BLaER1 (cell line): Measurements from ENCODE around the gene UBE2U.

ENCODE experiments used
- H3K27ac ChIP-seq: shearing (Covaris generic); formaldehyde crosslinking; 2 replicates; pipeline ENCODE4 v1.8.1; 2022
- H3K27me3 ChIP-seq: shearing (Covaris generic); formaldehyde crosslinking; 2 replicates; pipeline ENCODE4 v1.8.1; 2022
- H3K36me3 ChIP-seq: shearing (Covaris generic); formaldehyde crosslinking; 2 replicates; pipeline ENCODE4 v1.8.1; 2022
- H3K4me1 ChIP-seq: shearing (Covaris generic); formaldehyde crosslinking; 2 replicates; pipeline ENCODE4 v1.8.1; 2022
- H3K4me2 ChIP-seq: shearing (Covaris generic); formaldehyde crosslinking; 2 replicates; pipeline ENCODE4 v1.8.1; 2022
- H3K4me3 ChIP-seq: shearing (Covaris generic); formaldehyde crosslinking; 2 replicates; pipeline ENCODE4 v1.8.1; 2022
- H3K9ac ChIP-seq: shearing (Covaris generic); formaldehyde crosslinking; 2 replicates; pipeline ENCODE4 v1.8.1; 2022
- H3K9me3 ChIP-seq: shearing (Covaris generic); formaldehyde crosslinking; 2 replicates; pipeline ENCODE4 v1.8.1; 2022
- H4K20me1 ChIP-seq: shearing (Covaris generic); formaldehyde crosslinking; 2 replicates; pipeline ENCODE4 v1.8.1; 2022
- Cebpa-rat ChIP-seq: shearing (Covaris generic); IDR thresholded peaks from 2 replicates; pipeline ENCODE4 v1.8.1; 2022

Gene UBE2U

GRCh38 chr1:64302194-64302593, 98.8 kb downstream of the UBE2U start:
- H3K4me1 ChIP-seq, result peaks cover 2% of the 10 kb centered on the region
- no peaks in the 10 kb centered on the region for H4K20me1 ChIP-seq
- no peaks in the 10 kb centered on the region for H3K36me3 ChIP-seq
- H3K9ac ChIP-seq, result no peak overlapping the region
- H3K27ac ChIP-seq, result no peak overlapping the region
- no peaks in the 10 kb centered on the region for H3K27me3 ChIP-seq
- H3K4me3 ChIP-seq, result no peak overlapping the region
- H3K9me3 ChIP-seq, result peaks cover 19% of the 10 kb centered on the region
- H3K4me2 ChIP-seq, result no peak overlapping the region
- TF ChIP-seq Cebpa-rat, result no peak

- Histone ChIP-seq H3K9me3 (peaks cover 11% of the 10 kb centered on the region), H3K4me1 (no peaks in the 10 kb centered on the region), H3K4me2 (no peak overlapping the region), H4K20me1 (no peaks in the 10 kb centered on the region), H3K9ac (no peak overlapping the region), H3K4me3 (no peak overlapping the region), H3K36me3 (no peaks in the 10 kb centered on the region), H3K27ac (no peak overlapping the region), H3K27me3 (no peaks in the 10 kb centered on the region)
- TF ChIP-seq Cebpa-rat, result no peak
Observed at GRCh38 chr1:64302971-64303370, 99.5 kb downstream of the UBE2U start.

GRCh38 chr1:64304823-64305222, 101.4 kb downstream of the UBE2U start:
- TF ChIP-seq Cebpa-rat, result no peak
- Histone ChIP-seq H3K27me3 (no peaks in the 10 kb centered on the region), H3K9me3 (no peaks in the 10 kb centered on the region), H3K4me1 (peaks cover 9% of the 10 kb centered on the region), H3K4me3 (no peak overlapping the region), H4K20me1 (no peaks in the 10 kb centered on the region), H3K36me3 (no peaks in the 10 kb centered on the region), H3K9ac (no peak overlapping the region), H3K27ac (no peak overlapping the region), H3K4me2 (no peak overlapping the region)

GRCh38 chr1:64308866-64309265, 105.4 kb downstream of the UBE2U start:
- H3K9me3 ChIP-seq, result no peaks in the 10 kb centered on the region
- H3K4me1 ChIP-seq, result peaks cover 9% of the 10 kb centered on the region
- no peaks in the 10 kb centered on the region; the same call in 1 of the 2 replicates for H3K27me3 ChIP-seq
- no peaks in the 10 kb centered on the region for H4K20me1 ChIP-seq
- H3K4me3 ChIP-seq, result no peak overlapping the region
- peak overlapping the region; percentile 26; the same call in 1 of the 2 replicates for H3K4me2 ChIP-seq
- H3K9ac ChIP-seq, result no peak overlapping the region
- no peaks in the 10 kb centered on the region for H3K36me3 ChIP-seq
- no peak for TF ChIP-seq Cebpa-rat
- no peak overlapping the region for H3K27ac ChIP-seq

- Histone ChIP-seq H3K4me3 (no peak overlapping the region), H3K9ac (no peak overlapping the region), H3K4me1 (peaks cover 9% of the 10 kb centered on the region), H3K27ac (no peak overlapping the region), H4K20me1 (no peaks in the 10 kb centered on the region), H3K4me2 (no peak overlapping the region), H3K36me3 (no peaks in the 10 kb centered on the region), H3K27me3 (no peaks in the 10 kb centered on the region; the same call in 1 of the 2 replicates), H3K9me3 (no peaks in the 10 kb centered on the region)
- no peak for TF ChIP-seq Cebpa-rat
Observed at GRCh38 chr1:64309431-64309831, 106.0 kb downstream of the UBE2U start.

GRCh38 chr1:64310760-64311159, 107.3 kb downstream of the UBE2U start:
- Histone ChIP-seq H3K27me3 (no peaks in the 10 kb centered on the region; the same call in 1 of the 2 replicates), H3K4me2 (no peak overlapping the region), H3K27ac (no peak overlapping the region), H4K20me1 (no peaks in the 10 kb centered on the region), H3K9ac (no peak overlapping the region), H3K9me3 (no peaks in the 10 kb centered on the region), H3K4me1 (peaks cover 9% of the 10 kb centered on the region), H3K36me3 (no peaks in the 10 kb centered on the region), H3K4me3 (no peak overlapping the region)
- no peak for TF ChIP-seq Cebpa-rat

GRCh38 chr1:64312431-64312830, 109.0 kb downstream of the UBE2U start:
- TF ChIP-seq Cebpa-rat, result no peak
- H3K9me3 ChIP-seq, result no peaks in the 10 kb centered on the region
- no peak overlapping the region for H3K27ac ChIP-seq
- no peak overlapping the region for H3K4me3 ChIP-seq
- H3K27me3 ChIP-seq, result no peaks in the 10 kb centered on the region; the same call in 1 of the 2 replicates
- H3K4me2 ChIP-seq, result no peak overlapping the region
- no peak overlapping the region for H3K9ac ChIP-seq
- no peaks in the 10 kb centered on the region for H4K20me1 ChIP-seq
- H3K36me3 ChIP-seq, result no peaks in the 10 kb centered on the region
- peaks cover 9% of the 10 kb centered on the region for H3K4me1 ChIP-seq

- Histone ChIP-seq H3K4me3 (no peak overlapping the region), H3K27ac (no peak overlapping the region), H3K4me1 (no peaks in the 10 kb centered on the region), H3K36me3 (no peaks in the 10 kb centered on the region), H3K9me3 (no peaks in the 10 kb centered on the region), H3K27me3 (no peaks in the 10 kb centered on the region; the same call in 1 of the 2 replicates), H4K20me1 (no peaks in the 10 kb centered on the region), H3K4me2 (no peak overlapping the region), H3K9ac (no peak overlapping the region)
- TF ChIP-seq Cebpa-rat, result no peak
Observed at GRCh38 chr1:64315402-64315801, 112.0 kb downstream of the UBE2U start.
